Measurements from ENCODE around the gene TLR3.
A peak's percentile ranks its signal among the peaks of the same experiment; 100 is the strongest.

The TLR3 gene

DNA sequence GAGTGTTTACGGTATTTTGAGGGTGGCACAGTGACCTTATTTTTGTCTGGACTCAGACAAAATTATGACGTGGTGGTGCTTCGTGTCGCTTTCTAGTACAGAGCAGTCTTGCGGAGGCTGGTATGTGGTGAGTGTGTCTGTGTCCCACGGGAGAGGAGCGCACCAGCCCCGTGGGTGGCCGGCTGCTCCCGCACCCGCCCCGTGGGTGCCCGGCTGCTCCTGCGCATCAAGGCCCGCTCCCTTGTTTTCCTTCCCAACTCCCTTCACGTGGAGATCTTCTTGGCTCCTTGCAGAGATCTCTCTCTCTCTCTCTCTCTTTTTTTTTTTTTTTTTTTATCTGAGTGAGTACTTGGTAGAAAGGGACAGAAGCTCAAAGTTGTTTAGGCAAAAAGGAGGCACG, 23.3 kb downstream of the TLR3 start:
- H3K9me3 ChIP-seq = no peaks in the 10 kb centered on the region
- H3K4me1 ChIP-seq = no peaks in the 10 kb centered on the region
- TF ChIP-seq, protein P1, sequence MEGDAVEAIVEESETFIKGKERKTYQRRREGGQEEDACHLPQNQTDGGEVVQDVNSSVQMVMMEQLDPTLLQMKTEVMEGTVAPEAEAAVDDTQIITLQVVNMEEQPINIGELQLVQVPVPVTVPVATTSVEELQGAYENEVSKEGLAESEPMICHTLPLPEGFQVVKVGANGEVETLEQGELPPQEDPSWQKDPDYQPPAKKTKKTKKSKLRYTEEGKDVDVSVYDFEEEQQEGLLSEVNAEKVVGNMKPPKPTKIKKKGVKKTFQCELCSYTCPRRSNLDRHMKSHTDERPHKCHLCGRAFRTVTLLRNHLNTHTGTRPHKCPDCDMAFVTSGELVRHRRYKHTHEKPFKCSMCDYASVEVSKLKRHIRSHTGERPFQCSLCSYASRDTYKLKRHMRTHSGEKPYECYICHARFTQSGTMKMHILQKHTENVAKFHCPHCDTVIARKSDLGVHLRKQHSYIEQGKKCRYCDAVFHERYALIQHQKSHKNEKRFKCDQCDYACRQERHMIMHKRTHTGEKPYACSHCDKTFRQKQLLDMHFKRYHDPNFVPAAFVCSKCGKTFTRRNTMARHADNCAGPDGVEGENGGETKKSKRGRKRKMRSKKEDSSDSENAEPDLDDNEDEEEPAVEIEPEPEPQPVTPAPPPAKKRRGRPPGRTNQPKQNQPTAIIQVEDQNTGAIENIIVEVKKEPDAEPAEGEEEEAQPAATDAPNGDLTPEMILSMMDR (IDR thresholded peaks at IDR 0.05; ENCODE audit: low read depth, low read length) = no peak
- H3K27me3 ChIP-seq = peaks cover 14% of the 10 kb centered on the region
- no peaks in the 10 kb centered on the region for H3K36me3 ChIP-seq
- no peak overlapping the region for H3K4me3 ChIP-seq (ENCODE audit: low read depth, low read length)
- no peak for DNase-seq

DNA sequence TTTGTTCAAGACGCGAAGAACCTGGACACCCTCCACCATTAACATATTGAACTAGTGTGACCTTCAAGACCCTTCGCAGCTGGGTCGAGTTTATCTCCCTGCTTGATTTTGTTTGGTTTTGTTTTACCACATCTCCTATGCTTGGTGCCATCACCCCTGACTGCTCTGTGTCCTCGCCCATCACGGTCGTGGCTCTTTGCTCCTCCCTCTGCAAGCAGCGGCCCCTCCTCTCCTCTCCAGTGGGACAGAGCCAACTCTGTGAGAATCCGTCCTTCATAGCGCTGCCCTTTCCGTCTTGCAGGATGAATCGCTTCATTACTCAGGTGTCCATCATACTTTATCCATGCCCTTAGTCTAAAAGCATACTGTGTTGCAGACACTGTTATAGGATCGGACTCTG, 26.4 kb downstream of the TLR3 start:
- Histone ChIP-seq H3K36me3 (no peaks in the 10 kb centered on the region), H3K4me1 (no peaks in the 10 kb centered on the region)
- TF ChIP-seq, protein P1 (IDR thresholded peaks at IDR 0.05; ENCODE audit: low read depth, low read length) = no peak

DNA sequence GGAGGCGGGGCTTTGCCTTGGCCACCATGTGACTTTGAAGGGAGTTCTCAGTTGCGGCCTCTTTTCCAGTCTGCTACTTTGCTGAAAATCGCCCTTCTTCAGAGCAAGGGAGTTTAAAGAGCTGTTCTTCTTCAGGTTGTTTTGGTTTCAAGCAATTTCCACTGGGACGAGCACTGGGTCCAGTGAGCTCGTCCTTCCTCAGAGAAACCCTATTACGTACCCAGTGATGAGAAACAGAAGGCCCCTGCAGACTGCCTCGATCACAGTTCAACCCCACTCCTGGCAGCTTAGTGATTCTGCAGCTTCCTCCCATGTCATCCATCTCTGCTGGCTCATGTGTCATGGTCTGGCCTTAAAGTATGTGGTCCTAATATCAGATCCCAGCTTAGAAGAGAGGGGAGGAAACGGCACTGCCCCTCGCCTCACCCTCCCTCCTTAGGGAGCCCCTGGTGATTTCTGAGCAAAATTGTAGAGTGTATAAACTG, 27.8 kb downstream of the TLR3 start:
- TF ChIP-seq, protein P1 (IDR thresholded peaks at IDR 0.05; ENCODE audit: low read depth, low read length) = no peak
- no peaks in the 10 kb centered on the region for H3K36me3 ChIP-seq
- H3K4me3 ChIP-seq (ENCODE audit: low read depth, low read length) = no peak overlapping the region
- peaks cover 5% of the 10 kb centered on the region for H3K27me3 ChIP-seq
- H3K9me3 ChIP-seq = no peaks in the 10 kb centered on the region
- DNase-seq = no peak
- H3K4me1 ChIP-seq = no peaks in the 10 kb centered on the region

More for the DNA sequence above, 26.4 kb downstream of the TLR3 start:
- no peak for DNase-seq
- Histone ChIP-seq H3K4me3 (ENCODE audit: low read depth, low read length) (no peak overlapping the region), H3K27me3 (peaks cover 5% of the 10 kb centered on the region), H3K9me3 (no peaks in the 10 kb centered on the region)

DNA sequence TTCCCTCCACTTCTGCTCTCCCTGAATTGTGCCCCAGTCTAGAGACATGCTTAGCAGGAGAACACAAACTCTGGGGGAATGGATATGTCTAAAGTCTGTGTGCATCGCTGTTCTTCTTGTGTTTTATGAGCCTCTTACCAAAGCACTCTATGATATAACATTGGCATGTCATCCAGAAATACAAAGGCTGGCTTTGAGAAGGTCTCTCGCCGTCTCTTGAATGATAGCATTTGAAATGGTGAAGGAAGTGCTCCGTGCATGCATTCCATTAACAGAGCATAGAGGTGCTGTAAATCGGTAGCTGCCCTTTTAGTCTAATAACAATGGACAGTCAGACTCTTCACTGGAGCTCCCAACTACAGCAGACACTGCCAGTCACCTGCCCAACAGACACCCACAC, 28.4 kb downstream of the TLR3 start:
- Histone ChIP-seq H3K27me3 (peaks cover 5% of the 10 kb centered on the region), H3K4me3 (ENCODE audit: low read depth, low read length) (no peak overlapping the region), H3K4me1 (no peaks in the 10 kb centered on the region), H3K36me3 (no peaks in the 10 kb centered on the region), H3K9me3 (no peaks in the 10 kb centered on the region)
- no peak for DNase-seq
- TF ChIP-seq, protein P1 (IDR thresholded peaks at IDR 0.05; ENCODE audit: low read depth, low read length) = no peak

DNA sequence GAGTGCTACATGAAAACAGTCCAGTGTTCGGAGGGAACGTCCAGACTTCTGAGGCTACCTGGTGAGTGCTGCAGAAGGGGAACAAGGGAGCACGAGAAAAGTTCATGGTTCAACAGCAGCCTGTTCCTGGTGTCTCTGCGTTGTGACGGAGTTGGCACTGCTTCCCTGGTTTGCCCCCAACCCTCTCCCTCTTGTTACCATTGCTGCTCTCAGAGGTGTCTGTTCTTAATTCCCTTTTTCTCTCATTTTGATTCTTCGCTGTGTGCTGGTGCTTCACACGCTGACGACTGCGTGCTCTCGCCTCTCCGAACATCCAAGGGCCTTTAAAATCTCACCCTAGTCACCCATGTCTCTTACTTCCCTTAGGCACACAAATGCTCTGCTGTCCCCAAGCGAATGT, 34.0 kb downstream of the TLR3 start:
- TF ChIP-seq, protein P1 (IDR thresholded peaks at IDR 0.05; ENCODE audit: low read depth, low read length) = no peak
- H3K4me3 ChIP-seq (ENCODE audit: low read depth, low read length) = no peak overlapping the region
- no peaks in the 10 kb centered on the region for H3K36me3 ChIP-seq
- no peaks in the 10 kb centered on the region for H3K9me3 ChIP-seq
- no peak for DNase-seq
- H3K27me3 ChIP-seq = peaks cover 44% of the 10 kb centered on the region
- H3K4me1 ChIP-seq = no peaks in the 10 kb centered on the region; the same call in 1 of the 2 replicates

DNA sequence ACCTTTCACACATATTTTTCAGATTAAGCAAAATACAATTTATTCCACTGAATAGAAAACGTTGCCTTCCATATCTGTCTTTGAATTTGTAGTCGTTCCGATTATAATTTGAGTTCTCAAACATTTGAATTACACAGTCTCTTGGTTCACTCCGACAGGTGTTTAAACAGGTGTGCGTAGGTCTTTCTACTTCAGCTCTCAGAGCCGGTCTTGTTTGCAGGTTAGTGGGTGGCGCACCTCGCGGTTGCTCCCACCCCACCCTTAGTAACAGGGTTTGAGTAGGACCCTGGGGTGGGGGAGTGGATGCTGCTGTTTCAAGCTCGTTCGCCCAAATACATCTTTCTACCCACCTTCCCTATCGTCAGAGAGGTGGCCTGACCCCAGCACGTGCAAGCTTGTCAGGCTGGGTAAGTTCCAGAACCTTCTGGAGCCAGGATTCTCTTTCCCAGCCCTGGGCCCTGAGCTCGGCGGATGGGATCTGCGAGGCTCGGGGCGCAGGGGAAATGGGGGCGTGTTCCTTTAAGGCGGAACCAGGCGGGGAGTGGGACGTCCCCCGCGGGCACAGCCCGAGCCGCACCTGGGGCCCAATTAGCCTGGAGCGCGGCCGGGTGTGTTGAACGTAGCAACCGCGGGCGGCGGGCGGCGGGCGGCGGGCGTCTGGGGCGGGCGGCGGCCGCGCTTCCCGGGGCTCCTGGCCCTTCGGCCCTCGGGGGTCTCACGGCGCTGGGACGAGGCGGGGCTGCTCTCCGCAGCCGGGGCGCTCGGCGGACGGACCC, 35.3 kb downstream of the TLR3 start, which contains the start of gene FAM149A:
TSS of gene FAM149A (plus strand) at position 591 of the 776 bp plus-strand sequence.
- Histone ChIP-seq H3K9me3 (no peaks in the 10 kb centered on the region), H3K4me1 (no peaks in the 10 kb centered on the region; the same call in 1 of the 2 replicates), H3K36me3 (no peaks in the 10 kb centered on the region), H3K27me3 (peaks cover 41% of the 10 kb centered on the region), H3K4me3 (ENCODE audit: low read depth, low read length) (peak within 1 kb of the TSS; percentile 10; the same call in 1 of the 2 replicates)
- TF ChIP-seq, protein P1 (IDR thresholded peaks at IDR 0.05; ENCODE audit: low read depth, low read length) = no peak
- peak; percentile 19 for DNase-seq

All from BE2C (cell line).